ENCODE data around the gene TCERG1L. TPM values are rescaled to one million over a fixed set of nuclear protein-coding genes. Genes with fewer than 3 reads are reported as not detected.
A peak's percentile ranks its signal among the peaks of the same experiment; 100 is the strongest.

TCERG1L gene
- total RNA-seq, 1 donor from 2014 or later: 2.7 TPM

DNA sequence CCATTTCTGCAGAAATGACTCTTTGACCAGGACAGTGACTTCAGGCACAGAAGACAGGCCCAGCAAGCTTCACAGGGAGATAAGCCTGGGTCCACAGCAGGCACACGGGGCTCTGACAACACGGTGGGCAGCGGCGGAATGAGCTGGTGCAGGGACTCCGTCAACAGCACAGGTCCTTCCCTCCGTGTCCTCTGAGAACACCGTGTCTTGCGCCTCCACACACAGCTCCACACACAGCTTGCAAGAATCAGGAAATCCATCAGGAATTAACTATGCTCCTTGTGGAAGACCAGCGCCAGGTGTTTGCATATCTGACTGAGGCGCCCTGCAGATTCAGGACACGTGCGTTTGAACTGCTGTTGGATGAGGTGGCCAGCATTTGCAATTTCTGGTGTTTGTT is 39.6 kb downstream of the TCERG1L start:
- TF ChIP-seq, protein P1, sequence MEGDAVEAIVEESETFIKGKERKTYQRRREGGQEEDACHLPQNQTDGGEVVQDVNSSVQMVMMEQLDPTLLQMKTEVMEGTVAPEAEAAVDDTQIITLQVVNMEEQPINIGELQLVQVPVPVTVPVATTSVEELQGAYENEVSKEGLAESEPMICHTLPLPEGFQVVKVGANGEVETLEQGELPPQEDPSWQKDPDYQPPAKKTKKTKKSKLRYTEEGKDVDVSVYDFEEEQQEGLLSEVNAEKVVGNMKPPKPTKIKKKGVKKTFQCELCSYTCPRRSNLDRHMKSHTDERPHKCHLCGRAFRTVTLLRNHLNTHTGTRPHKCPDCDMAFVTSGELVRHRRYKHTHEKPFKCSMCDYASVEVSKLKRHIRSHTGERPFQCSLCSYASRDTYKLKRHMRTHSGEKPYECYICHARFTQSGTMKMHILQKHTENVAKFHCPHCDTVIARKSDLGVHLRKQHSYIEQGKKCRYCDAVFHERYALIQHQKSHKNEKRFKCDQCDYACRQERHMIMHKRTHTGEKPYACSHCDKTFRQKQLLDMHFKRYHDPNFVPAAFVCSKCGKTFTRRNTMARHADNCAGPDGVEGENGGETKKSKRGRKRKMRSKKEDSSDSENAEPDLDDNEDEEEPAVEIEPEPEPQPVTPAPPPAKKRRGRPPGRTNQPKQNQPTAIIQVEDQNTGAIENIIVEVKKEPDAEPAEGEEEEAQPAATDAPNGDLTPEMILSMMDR (conservative IDR thresholded peaks at IDR 0.05): no peak
- Mint-ChIP-seq H3K9me3 (no peaks in the 10 kb centered on the region), H3K27ac (no peak overlapping the region), H3K27me3 (peaks cover 4% of the 10 kb centered on the region), H3K4me1 (ENCODE audit: unreplicated experiment) (no peaks in the 10 kb centered on the region), H3K36me3 (no peaks in the 10 kb centered on the region), H3K4me3 (no peak overlapping the region)
- no peak for DNase-seq (ENCODE audit: extremely low spot score, unreplicated experiment)

DNA sequence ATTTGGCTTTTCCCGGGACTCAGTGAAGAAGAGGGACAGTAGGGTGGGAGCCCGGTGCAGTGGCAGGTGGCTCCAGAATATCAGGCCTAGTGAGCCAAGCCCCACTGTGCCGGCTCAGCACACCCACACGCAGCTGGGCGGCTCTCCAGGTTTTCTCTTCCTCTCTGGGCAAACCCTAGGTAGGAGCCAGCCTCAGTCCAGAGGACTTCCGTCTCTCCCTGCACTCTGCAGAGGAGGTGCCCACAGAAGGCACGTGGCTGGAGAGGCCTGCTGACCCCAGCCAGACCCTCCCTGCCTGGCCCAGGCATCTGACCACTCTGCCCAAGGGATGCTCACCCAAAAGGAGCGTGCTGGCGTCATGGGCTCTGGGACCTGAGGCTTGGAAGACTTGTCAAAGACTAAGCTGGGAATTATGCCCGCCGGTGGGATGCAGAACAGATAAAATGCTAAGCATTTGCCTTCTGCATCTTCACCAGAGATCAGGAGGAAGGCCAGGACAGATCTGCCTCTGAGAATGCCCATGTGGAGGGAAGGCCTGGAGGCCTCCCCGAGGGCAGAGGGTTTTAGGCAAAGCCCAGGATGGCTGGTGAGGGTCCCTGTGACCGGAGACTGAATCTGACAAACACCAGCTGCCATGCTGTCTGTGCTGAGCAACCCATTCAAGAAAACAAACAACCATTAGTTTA is 40.2 kb downstream of the TCERG1L start:
- Mint-ChIP-seq H3K4me1 (ENCODE audit: unreplicated experiment) (no peaks in the 10 kb centered on the region), H3K9me3 (no peaks in the 10 kb centered on the region), H3K27ac (no peak overlapping the region), H3K27me3 (peaks cover 1% of the 10 kb centered on the region), H3K36me3 (no peaks in the 10 kb centered on the region), H3K4me3 (no peak overlapping the region)
- TF ChIP-seq, protein P1 (conservative IDR thresholded peaks at IDR 0.05): no peak
- no peak for DNase-seq (ENCODE audit: extremely low spot score, unreplicated experiment)

DNA sequence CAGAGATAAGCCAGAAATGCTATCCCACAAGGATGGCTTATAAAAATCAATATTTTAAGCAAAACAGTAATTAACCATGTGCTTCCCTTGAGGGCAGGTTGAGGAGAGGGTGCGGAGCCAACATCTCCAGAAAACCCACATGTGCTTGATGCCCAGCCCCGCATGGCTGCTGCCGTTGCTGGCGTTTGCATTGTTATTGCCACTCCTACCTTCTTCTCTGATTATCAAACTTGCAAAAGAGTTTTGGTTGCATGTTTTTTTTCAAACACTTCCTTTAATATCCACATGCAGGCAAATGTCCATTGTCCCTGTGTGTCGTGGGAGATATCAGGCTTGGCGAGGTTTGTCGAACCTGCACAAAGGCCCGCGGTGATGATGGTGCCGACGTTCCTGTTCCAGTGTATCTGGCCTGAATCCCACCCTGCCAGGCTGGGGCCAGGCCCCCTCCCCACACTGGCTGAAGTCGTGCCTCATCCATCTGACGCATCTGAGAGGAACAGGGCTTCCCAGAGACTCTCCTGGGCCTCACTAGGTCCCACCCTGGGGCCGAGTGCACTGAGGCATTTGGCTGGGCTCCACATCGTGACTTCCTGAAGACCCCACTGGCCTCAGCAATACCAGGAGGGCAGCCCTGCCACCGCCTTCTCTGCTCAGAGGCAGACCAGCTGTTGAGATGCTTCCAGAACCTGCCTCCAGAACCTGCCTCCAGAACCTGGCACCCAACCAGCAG is 40.9 kb downstream of the TCERG1L start:
- no peaks in the 10 kb centered on the region for H3K4me1 Mint-ChIP-seq (ENCODE audit: unreplicated experiment)
- H3K27me3 Mint-ChIP-seq: peaks cover 7% of the 10 kb centered on the region
- H3K36me3 Mint-ChIP-seq: no peaks in the 10 kb centered on the region
- H3K27ac Mint-ChIP-seq: no peak overlapping the region
- TF ChIP-seq, protein P1 (conservative IDR thresholded peaks at IDR 0.05): no peak
- no peaks in the 10 kb centered on the region for H3K9me3 Mint-ChIP-seq
- H3K4me3 Mint-ChIP-seq: no peak overlapping the region
- no peak for DNase-seq (ENCODE audit: extremely low spot score, unreplicated experiment)

DNA sequence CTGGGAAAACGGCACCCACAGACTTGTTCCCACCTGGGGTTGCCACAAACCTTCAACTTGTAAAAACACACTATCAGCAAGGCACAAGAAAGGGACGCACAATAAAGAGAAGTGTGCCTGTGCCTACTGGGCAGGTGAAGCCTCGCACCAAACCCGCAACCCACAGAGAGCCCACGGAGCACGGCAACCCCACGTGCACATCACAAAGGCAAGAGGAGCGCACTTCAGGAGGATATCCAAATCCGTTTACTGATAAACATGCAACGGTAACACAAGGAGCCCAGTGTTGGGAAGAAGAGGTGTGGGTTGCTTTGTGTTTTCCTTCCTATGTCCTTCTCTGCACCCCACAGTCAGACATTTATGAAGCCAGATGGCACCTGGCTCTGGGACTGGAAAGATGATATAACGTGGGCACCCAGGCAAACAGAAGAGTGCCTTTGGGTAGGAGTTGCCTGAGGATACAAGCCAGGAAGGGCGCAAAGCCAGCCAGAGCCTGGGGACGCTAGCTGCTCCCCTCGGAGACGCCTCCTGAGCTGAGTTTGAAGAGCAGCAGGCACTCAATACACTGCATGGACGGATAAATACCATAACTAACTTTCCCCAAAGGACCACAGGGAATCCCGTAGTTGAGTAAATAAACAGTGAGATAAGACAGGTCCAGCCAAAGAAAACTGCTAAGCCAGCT is 41.6 kb downstream of the TCERG1L start:
- H3K4me3 Mint-ChIP-seq: no peak overlapping the region
- no peaks in the 10 kb centered on the region for H3K36me3 Mint-ChIP-seq
- no peaks in the 10 kb centered on the region for H3K4me1 Mint-ChIP-seq (ENCODE audit: unreplicated experiment)
- TF ChIP-seq, protein P1 (conservative IDR thresholded peaks at IDR 0.05): no peak
- H3K9me3 Mint-ChIP-seq: no peaks in the 10 kb centered on the region
- H3K27me3 Mint-ChIP-seq: peaks cover 7% of the 10 kb centered on the region
- no peak overlapping the region for H3K27ac Mint-ChIP-seq
- DNase-seq (ENCODE audit: extremely low spot score, unreplicated experiment): peak; percentile 50

DNA sequence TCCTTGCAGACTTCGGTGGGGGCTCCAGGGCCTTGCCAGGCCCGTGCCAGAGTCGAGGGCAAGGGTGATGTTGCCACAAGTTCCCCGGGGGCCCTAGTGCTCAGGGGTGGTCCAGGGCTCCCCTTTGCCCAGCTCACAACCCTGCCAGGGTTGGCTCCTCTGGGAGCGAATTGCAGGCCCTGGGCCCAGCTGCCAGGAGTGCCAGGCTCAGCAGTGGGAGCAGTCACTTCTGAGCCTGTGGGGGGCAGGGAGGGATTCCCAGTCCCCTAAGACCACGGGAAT is 43.8 kb downstream of the TCERG1L start:
- Mint-ChIP-seq H3K9me3 (no peaks in the 10 kb centered on the region), H3K27ac (no peak overlapping the region), H3K27me3 (peaks cover 7% of the 10 kb centered on the region), H3K4me1 (ENCODE audit: unreplicated experiment) (no peaks in the 10 kb centered on the region), H3K4me3 (no peak overlapping the region), H3K36me3 (no peaks in the 10 kb centered on the region)
- TF ChIP-seq, protein P1 (conservative IDR thresholded peaks at IDR 0.05): no peak
- peak; percentile 47 for DNase-seq (ENCODE audit: extremely low spot score, unreplicated experiment)

Data from type B pancreatic cell (in vitro differentiated cells).